ENCODE measurements around the gene EFHC1.

EFHC1 gene

GRCh38 chr6:52571099-52571755 is 151.1 kb downstream of the EFHC1 start:
- H3K27me3 ChIP-seq, result no peaks in the 10 kb centered on the region
- H4K20me1 ChIP-seq, result peaks cover 43 to 100% (median 84%) of the 10 kb centered on the region in 11 experiments
- peaks cover 5 to 61% (median 29%) of the 10 kb centered on the region in 11 experiments; a peak in 18 of 22 replicates for H3K36me3 ChIP-seq
- H3K27ac ChIP-seq, result peak overlapping the region in 1 of 11 experiments; percentile 16; a peak in 2 of 22 replicates
- no peak overlapping the region for H3K4me3 ChIP-seq
- peaks cover 62 to 93% (median 75%) of the 10 kb centered on the region in 10 experiments for H3K4me1 ChIP-seq
- peak overlapping the region in 1 of 11 experiments; percentile 28; a peak in 1 of 22 replicates for H3K9ac ChIP-seq
- no peak for TF ChIP-seq Cebpa-rat (IDR thresholded peaks at IDR 0.05)
- peak overlapping the region; percentile 86 to 98 (median 96); a peak in 21 of 22 replicates for H3K4me2 ChIP-seq
- H3K9me3 ChIP-seq (replicated peaks in 1 of 11), result no peaks in the 10 kb centered on the region

- Histone ChIP-seq H3K36me3 (peaks cover 5 to 54% (median 16%) of the 10 kb centered on the region in 11 experiments; a peak in 17 of 22 replicates), H3K27me3 (no peaks in the 10 kb centered on the region), H3K9ac (peak overlapping the region in 2 of 11 experiments; percentile 62 to 97; a peak in 4 of 22 replicates), H3K4me2 (peak overlapping the region; percentile 86 to 98 (median 96)), H3K4me3 (peak overlapping the region in 2 of 10 experiments; percentile 85 to 86; a peak in 1 of 20 replicates), H3K27ac (no peak overlapping the region), H3K9me3 (replicated peaks in 1 of 11) (no peaks in the 10 kb centered on the region), H3K4me1 (peaks cover 55 to 84% (median 67%) of the 10 kb centered on the region in 10 experiments), H4K20me1 (peaks cover 43 to 91% (median 71%) of the 10 kb centered on the region in 11 experiments)
- no peak for TF ChIP-seq Cebpa-rat (IDR thresholded peaks at IDR 0.05)
Observed at GRCh38 chr6:52572536-52572935, 152.4 kb downstream of the EFHC1 start.

- Histone ChIP-seq H3K4me1 (peaks cover 61 to 86% (median 72%) of the 10 kb centered on the region in 10 experiments), H3K9me3 (replicated peaks in 1 of 11) (no peaks in the 10 kb centered on the region), H3K9ac (peak overlapping the region in 6 of 11 experiments; percentile 2 to 99 (median 37); a peak in 6 of 22 replicates), H3K27me3 (no peaks in the 10 kb centered on the region), H3K36me3 (peaks cover 4 to 46% (median 9%) of the 10 kb centered on the region in 11 experiments; a peak in 15 of 22 replicates), H3K4me3 (peak overlapping the region in 4 of 10 experiments; percentile 24 to 86 (median 80); a peak in 5 of 20 replicates), H4K20me1 (peaks cover 43 to 83% (median 68%) of the 10 kb centered on the region in 11 experiments), H3K27ac (no peak overlapping the region), H3K4me2 (peak overlapping the region; percentile 86 to 98 (median 96))
- no peak for TF ChIP-seq Cebpa-rat (IDR thresholded peaks at IDR 0.05)
Observed at GRCh38 chr6:52573295-52573694, 153.2 kb downstream of the EFHC1 start.
